ENCODE results near the gene MID1.

Gene MID1, protein sequence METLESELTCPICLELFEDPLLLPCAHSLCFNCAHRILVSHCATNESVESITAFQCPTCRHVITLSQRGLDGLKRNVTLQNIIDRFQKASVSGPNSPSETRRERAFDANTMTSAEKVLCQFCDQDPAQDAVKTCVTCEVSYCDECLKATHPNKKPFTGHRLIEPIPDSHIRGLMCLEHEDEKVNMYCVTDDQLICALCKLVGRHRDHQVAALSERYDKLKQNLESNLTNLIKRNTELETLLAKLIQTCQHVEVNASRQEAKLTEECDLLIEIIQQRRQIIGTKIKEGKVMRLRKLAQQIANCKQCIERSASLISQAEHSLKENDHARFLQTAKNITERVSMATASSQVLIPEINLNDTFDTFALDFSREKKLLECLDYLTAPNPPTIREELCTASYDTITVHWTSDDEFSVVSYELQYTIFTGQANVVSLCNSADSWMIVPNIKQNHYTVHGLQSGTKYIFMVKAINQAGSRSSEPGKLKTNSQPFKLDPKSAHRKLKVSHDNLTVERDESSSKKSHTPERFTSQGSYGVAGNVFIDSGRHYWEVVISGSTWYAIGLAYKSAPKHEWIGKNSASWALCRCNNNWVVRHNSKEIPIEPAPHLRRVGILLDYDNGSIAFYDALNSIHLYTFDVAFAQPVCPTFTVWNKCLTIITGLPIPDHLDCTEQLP

DNA sequence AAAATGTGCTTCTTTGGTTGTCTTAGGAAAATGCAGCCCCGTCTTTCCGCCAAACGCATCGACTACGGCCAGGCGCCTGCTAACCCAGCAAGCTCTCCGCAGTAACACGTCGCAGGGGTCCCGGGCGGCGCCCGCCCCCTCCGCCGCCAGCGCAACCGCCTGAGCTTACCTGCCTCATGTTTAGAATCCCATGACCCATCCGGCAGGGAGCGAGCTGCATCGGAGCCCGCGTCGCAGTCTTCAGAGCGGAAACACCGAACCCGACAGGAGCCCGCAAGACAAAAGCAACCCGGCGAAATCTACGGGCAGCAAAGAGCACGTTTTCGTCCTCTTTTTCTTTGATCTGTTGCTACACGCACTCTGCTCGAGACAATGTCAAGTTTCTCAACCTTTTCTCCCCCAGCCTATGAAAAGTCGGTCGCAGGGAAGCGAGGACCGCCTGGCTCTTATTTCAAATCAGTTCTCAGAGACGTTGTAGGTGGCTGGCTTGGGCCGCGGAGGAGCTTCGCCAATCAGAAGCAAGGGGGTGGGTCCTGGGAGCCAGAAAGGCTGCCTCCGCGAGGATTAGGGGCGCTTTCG lies at the start of gene MID1:
MID1 (minus strand) TSS at position 465 of the 579 bp plus-strand sequence. CDS start 53,038 bp downstream, outside the sequence.
- DNase-seq (ENCODE audit: low read depth in 3 of 3) = no peak

- DNase-seq (ENCODE audit: low read depth in 3 of 3) = no peak
These were observed 46.8 kb upstream of the MID1 start for GRCh38 chrX:10667143-10667542.

DNA sequence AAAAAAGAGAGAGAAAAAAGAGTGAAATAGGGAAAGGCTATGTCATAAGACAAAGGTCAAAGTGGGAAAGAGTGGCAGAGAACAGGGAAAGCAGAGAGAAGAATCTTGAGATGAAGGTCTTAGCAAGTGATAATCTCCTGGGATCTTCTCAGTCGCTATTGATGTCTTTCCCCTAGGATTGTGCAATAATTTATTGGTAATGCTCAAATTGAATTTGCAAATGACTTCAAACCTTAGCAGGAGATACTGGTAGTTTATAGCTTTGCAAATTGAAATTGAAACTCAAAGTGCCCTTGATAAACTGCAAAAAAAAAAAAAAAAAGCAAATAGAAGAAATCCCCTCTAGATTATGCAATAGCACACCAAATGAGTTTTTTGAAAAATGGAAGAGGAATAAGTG lies 45.7 kb upstream of the MID1 start:
- no peak for DNase-seq (ENCODE audit: low read depth in 3 of 3)

DNA sequence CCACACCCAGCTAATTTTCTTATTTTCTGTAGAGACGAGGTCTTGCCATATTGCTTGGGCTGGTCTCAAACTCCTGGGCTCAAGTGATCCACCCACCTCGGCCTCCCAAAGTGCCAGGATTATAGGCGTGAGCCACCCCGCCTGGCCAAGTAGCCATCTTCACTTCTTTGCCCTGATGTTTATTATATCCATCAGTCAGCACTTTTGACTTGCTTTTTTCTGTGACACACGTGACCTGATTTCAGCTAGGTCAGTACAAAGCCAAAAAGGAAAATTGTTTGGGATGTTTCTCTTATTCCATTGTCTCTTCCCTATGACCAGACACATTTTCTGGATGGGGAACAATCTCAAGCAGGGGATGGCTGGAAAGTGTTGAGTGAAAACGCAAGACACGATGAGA lies 45.3 kb upstream of the MID1 start:
- DNase-seq (ENCODE audit: low read depth in 3 of 3) = no peak

- DNase-seq (ENCODE audit: low read depth in 3 of 3) = no peak
These were observed 39.8 kb upstream of the MID1 start for GRCh38 chrX:10660171-10660570.

DNA sequence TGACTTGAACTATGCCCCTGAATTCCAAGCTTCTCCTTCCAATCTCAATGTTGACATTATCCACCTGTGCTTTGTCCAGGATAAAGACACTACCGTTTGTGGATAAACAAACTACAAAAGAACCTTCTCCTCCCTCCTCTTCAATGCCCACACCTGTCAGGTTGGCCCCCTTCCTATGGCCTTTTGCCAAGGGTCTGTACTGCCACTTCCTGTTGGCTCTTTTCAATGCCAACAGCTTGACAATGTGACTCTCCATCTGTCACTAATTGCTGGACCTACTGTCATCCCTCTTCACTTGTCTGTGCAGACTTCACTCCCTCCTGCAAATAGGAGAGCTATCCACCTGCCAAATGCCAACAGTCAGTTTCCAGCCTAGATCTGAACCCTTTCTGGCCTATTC lies 35.8 kb upstream of the MID1 start:
- no peak for DNase-seq (ENCODE audit: low read depth in 3 of 3)

DNA sequence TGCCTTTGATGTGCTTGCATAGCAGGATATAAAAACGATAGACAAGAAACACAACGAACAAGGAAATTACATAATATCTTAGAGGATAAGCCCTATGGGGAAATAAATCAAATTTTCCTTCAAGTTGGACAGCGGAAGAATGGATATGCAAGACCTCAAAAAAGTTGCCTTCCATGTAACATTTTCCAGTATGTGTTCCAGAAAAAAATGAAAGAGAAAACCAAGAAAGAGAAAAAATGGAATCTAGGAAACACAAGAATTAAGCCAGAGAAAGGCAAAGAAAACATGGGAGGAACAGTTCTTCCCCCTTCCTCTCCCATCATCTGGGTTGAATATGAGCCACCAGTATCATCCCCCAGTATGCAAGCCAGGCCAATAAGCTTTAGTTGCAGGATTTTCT lies 34.6 kb upstream of the MID1 start:
- DNase-seq (ENCODE audit: low read depth in 3 of 3) = no peak

GRCh38 chrX:10653302-10653701 lies 32.9 kb upstream of the MID1 start:
- no peak for DNase-seq (ENCODE audit: low read depth in 3 of 3)

GRCh38 chrX:10649265-10649664 lies 28.9 kb upstream of the MID1 start:
- no peak for DNase-seq (ENCODE audit: low read depth in 3 of 3)

- DNase-seq (ENCODE audit: low read depth in 3 of 3) = no peak
These were observed 28.2 kb upstream of the MID1 start for GRCh38 chrX:10648614-10649013.

GRCh38 chrX:10636851-10637250 lies 16.5 kb upstream of the MID1 start:
- no peak for DNase-seq (ENCODE audit: low read depth in 3 of 3)

GRCh38 chrX:10636337-10636736 lies 16.0 kb upstream of the MID1 start:
- DNase-seq (ENCODE audit: low read depth in 3 of 3) = no peak

- DNase-seq (ENCODE audit: low read depth in 3 of 3) = no peak
These were observed 14.2 kb upstream of the MID1 start for GRCh38 chrX:10634392-10635161.

DNA sequence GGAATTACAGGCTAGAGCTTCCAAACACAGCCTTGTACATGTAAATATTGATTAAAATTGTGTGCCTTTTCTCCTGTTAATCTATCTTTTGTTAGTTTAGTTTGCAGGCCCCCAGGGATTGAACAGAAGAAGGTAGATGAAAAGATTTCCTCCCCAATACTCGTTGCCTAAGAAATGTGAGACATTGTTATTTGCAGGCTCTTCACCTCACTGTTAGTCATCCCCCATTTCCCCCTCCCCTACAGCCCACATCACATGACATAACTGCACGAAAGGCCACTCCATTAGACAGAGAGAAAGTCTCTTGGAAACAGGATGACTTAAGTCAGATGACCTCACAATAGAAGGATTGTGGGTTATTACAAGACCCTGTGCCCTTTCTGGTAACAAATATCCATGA lies 13.3 kb upstream of the MID1 start:
- DNase-seq (ENCODE audit: low read depth in 3 of 3) = no peak

GRCh38 chrX:10631416-10632145 lies 11.2 kb upstream of the MID1 start:
- no peak for DNase-seq (ENCODE audit: low read depth in 3 of 3)

- no peak for DNase-seq (ENCODE audit: low read depth in 3 of 3)
These were observed 9.9 kb upstream of the MID1 start for GRCh38 chrX:10630320-10630719.

- no peak for DNase-seq (ENCODE audit: low read depth in 3 of 3)
These were observed 9.5 kb upstream of the MID1 start for GRCh38 chrX:10629905-10630304.

GRCh38 chrX:10628906-10629305 lies 8.5 kb upstream of the MID1 start:
- DNase-seq (ENCODE audit: low read depth in 3 of 3) = no peak

GRCh38 chrX:10622197-10622596 lies 1.8 kb upstream of the MID1 start:
- no peak for DNase-seq (ENCODE audit: low read depth in 3 of 3)

- no peak for DNase-seq (ENCODE audit: low read depth in 3 of 3)
These were observed 849 bp downstream of the MID1 start for GRCh38 chrX:10619425-10620046.

DNA sequence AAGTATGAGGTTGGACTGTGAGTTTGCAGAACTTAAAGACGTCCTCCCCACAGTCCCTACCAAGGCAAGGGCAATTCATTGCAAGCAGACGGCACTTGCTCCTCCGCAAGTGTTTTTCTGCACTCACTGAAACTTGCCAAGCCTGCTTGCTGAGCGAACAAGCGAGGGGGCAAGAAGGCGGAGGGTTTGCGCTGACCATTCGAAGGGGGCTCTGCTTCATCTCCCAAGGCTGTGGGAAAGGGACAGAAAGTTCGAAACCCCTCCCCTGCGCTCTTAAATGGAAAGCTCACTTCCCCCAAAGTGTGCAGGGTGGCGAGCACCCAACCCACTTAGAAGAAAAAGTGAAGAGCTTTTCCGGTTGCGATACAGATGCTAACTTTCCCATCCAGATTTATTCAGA lies 1.4 kb downstream of the MID1 start:
- DNase-seq (ENCODE audit: low read depth in 3 of 3) = no peak

Data from stimulated activated CD4-positive, alpha-beta T cell treated with anti-CD3 and anti-CD28 coated beads, TNF-alpha, amount 100 ng/mL, for 24 hours (primary cell).